A549 (cell line): ENCODE data around the gene KSR2.

ENCODE experiments used
- BCL3 ChIP-seq: fragments of >200 bp; sonication (Bioruptor Twin); formaldehyde crosslinking; IDR thresholded peaks from 3 replicates; pipeline ENCODE4 v1.6.1; 2016
- CTCF ChIP-seq: fragments of >200 bp; sonication (Bioruptor Twin); formaldehyde crosslinking; IDR thresholded peaks from 3 replicates; pipeline ENCODE4 v1.5.1; 2016
- HOXA7 ChIP-seq: fragments of 250-450 bp; sonication (Bioruptor Pico); IDR thresholded peaks from 2 replicates; pipeline ENCODE4 v1.5.0; 2020; ENCODE audit warnings: mild to moderate bottlenecking, moderate library complexity
- MAZ ChIP-seq: fragments of 150-350 bp; IDR thresholded peaks from 2 replicates; pipeline ENCODE4 v1.6.1; 2014; ENCODE audit warnings: antibody characterized with exemption, low read depth, low read length, borderline replicate concordance
- POLR2AphosphoS2 ChIP-seq: conservative IDR thresholded peaks from 2 replicates; pipeline ENCODE4 v1.6.1; 2012; ENCODE audit warnings: low read length, improper control_type of control experiment, inconsistent platforms
- RCOR1 ChIP-seq: fragments of 150-350 bp; IDR thresholded peaks from 2 replicates; pipeline ENCODE4 v1.6.1; 2014; ENCODE audit warnings: antibody characterized with exemption, low read length, low read depth
- REST ChIP-seq: fragments of 200-600 bp; sonication (generic); IDR thresholded peaks from 2 replicates; pipeline ENCODE4 v1.6.1; 2016; ENCODE audit warnings: antibody characterized with exemption, mild to moderate bottlenecking, moderate library complexity
- SMC3 ChIP-seq: fragments of >200 bp; sonication (Bioruptor Twin); formaldehyde crosslinking; IDR thresholded peaks from 3 replicates; pipeline ENCODE4 v1.6.1; 2018; ENCODE audit warnings: inconsistent platforms

- no peak for TF ChIP-seq CTCF
- no peak for TF ChIP-seq POLR2AphosphoS2
- TF ChIP-seq BCL3, result no peak
- TF ChIP-seq HOXA7 (CRISPR knock-in tag), result no peak
- TF ChIP-seq RCOR1, result no peak
- TF ChIP-seq REST, result no peak
- no peak for TF ChIP-seq SMC3
- no peak for TF ChIP-seq MAZ
Measured at GRCh38 chr12:117641885-117642284, 326.9 kb downstream of the KSR2 start.
